Activated CD8-positive, alpha-beta memory T cell treated with anti-CD3 and anti-CD28 coated beads, Interleukin-2, amount 50 U/mL, for 4 hours (primary cell): ENCODE results near the gene NOL9.
A peak's percentile ranks its signal among the peaks of the same experiment; 100 is the strongest.

Experiments used
- DNase-seq: peaks from one replicate; pipeline ENCODE4 v3.0.0-alpha.2; 2020

The NOL9 gene

GRCh38 chr1:6486433-6487011 is 67.8 kb downstream of the NOL9 start:
- peak; percentile 90 for DNase-seq

GRCh38 chr1:6485168-6486101 is 68.9 kb downstream of the NOL9 start:
- DNase-seq: no peak

GRCh38 chr1:6484826-6485167 is 69.5 kb downstream of the NOL9 start:
- DNase-seq: no peak

- DNase-seq: no peak
Measured at GRCh38 chr1:6483761-6484117, 70.6 kb downstream of the NOL9 start.

GRCh38 chr1:6483017-6483760 is 71.1 kb downstream of the NOL9 start:
- DNase-seq: no peak

- DNase-seq: no peak
Measured at GRCh38 chr1:6481820-6482219, 72.5 kb downstream of the NOL9 start.

GRCh38 chr1:6477039-6477820 is 77.1 kb downstream of the NOL9 start:
- no peak for DNase-seq

GRCh38 chr1:6476483-6476882 is 77.8 kb downstream of the NOL9 start:
- DNase-seq: no peak

- DNase-seq: peak; percentile 86
Measured at GRCh38 chr1:6475381-6476133, 78.8 kb downstream of the NOL9 start.

GRCh38 chr1:6474815-6475282 is 79.5 kb downstream of the NOL9 start:
- no peak for DNase-seq

GRCh38 chr1:6473974-6474814 is 80.1 kb downstream of the NOL9 start:
- DNase-seq: no peak

GRCh38 chr1:6473156-6473555 is 81.2 kb downstream of the NOL9 start:
- DNase-seq: no peak

- DNase-seq: no peak
Measured at GRCh38 chr1:6472391-6472790, 81.9 kb downstream of the NOL9 start.

- no peak for DNase-seq
Measured at GRCh38 chr1:6471970-6472368, 82.3 kb downstream of the NOL9 start.
